WTC11 (cell line): ENCODE data around the gene KLHL29. TPM values are rescaled to one million over a fixed set of nuclear protein-coding genes. Genes with fewer than 3 reads are reported as not detected.

Experiments used
- ATAC-seq: fragments of 200-7000 bp; cut with Tn5 transposase; 2 replicates; pipeline ENCODE4 v1.10.0; 2021; ENCODE audit warnings: mild to moderate bottlenecking, moderate library complexity
- CTCF ChIA-PET: fragments of 300-600 bp; sonication (Branson Sonifier 250); formaldehyde crosslinking; loops from one replicate; lab custom pipeline; 2021; ENCODE audit warnings: antibody characterized with exemption; lab: Charles Lee
- POLR2A ChIA-PET: fragments of 350-600 bp; sonication (Branson Sonifier 250); formaldehyde crosslinking; loops from one replicate; lab custom pipeline; 2021; ENCODE audit warnings: antibody characterized with exemption; lab: Charles Lee
- DNase-seq: peaks from one replicate; pipeline ENCODE4 v3.0.0; 2021; ENCODE audit warnings: low spot score
- H3K27ac Mint-ChIP-seq: 2 replicates; pipeline ENCODE4 v1.8.0; 2021; ENCODE audit warnings: mixed read lengths
- H3K27me3 Mint-ChIP-seq: 2 replicates; pipeline ENCODE4 v1.8.0; 2021; ENCODE audit warnings: low read depth, mild to moderate bottlenecking, moderate library complexity, mixed read lengths
- H3K36me3 Mint-ChIP-seq: 2 replicates; pipeline ENCODE4 v1.8.0; 2021; ENCODE audit warnings: mixed read lengths
- H3K4me1 Mint-ChIP-seq: 2 replicates; pipeline ENCODE4 v1.8.0; 2022; ENCODE audit warnings: mixed read lengths
- H3K4me3 Mint-ChIP-seq: 2 replicates; pipeline ENCODE4 v1.8.0; 2021; ENCODE audit warnings: mild to moderate bottlenecking, moderate library complexity, mixed read lengths
- H3K9me3 Mint-ChIP-seq: 2 replicates; pipeline ENCODE4 v1.8.0; 2021; ENCODE audit warnings: mixed read lengths
- CREB1 ChIP-seq: sonication (generic); formaldehyde crosslinking; IDR thresholded peaks from 2 replicates; pipeline ENCODE4 v1.8.0; 2023; ENCODE audit warnings: mild to moderate bottlenecking, missing genetic modification reagents
- EMX1 ChIP-seq: fragments of 250-450 bp; sonication (Bioruptor Pico); IDR thresholded peaks from 2 replicates; pipeline ENCODE4 v1.8.0; 2021; ENCODE audit warnings: mild to moderate bottlenecking
- ESRRA ChIP-seq: sonication (generic); formaldehyde crosslinking; IDR thresholded peaks from 2 replicates; pipeline ENCODE4 v1.8.1; 2022; ENCODE audit warnings: mild to moderate bottlenecking, missing genetic modification reagents, borderline replicate concordance
- ETV6 ChIP-seq: sonication (generic); formaldehyde crosslinking; IDR thresholded peaks from 2 replicates; pipeline ENCODE4 v1.8.1; 2022; ENCODE audit warnings: mild to moderate bottlenecking, missing genetic modification reagents
- FOXK1 ChIP-seq: sonication (generic); formaldehyde crosslinking; IDR thresholded peaks from 2 replicates; pipeline ENCODE4 v1.8.0; 2022; ENCODE audit warnings: mild to moderate bottlenecking, moderate library complexity, missing genetic modification reagents
- GRHL2 ChIP-seq: fragments of 250-450 bp; sonication (Bioruptor Pico); IDR thresholded peaks from 2 replicates; pipeline ENCODE4 v1.8.0; 2022; ENCODE audit warnings: mild to moderate bottlenecking, moderate library complexity; ENCODE audit not compliant: insufficient replicate concordance, severe bottlenecking
- MYBL2 ChIP-seq: sonication (generic); formaldehyde crosslinking; IDR thresholded peaks from 2 replicates; pipeline ENCODE4 v1.8.1; 2023; ENCODE audit warnings: mild to moderate bottlenecking, moderate library complexity, missing genetic modification reagents
- PRRX2 ChIP-seq: fragments of 250-450 bp; sonication (Bioruptor Pico); IDR thresholded peaks from 2 replicates; pipeline ENCODE4 v1.8.0; 2021; ENCODE audit warnings: mild to moderate bottlenecking
- ZNF138 ChIP-seq: sonication (generic); formaldehyde crosslinking; conservative IDR thresholded peaks from 2 replicates; pipeline ENCODE4 v1.8.1; 2022; ENCODE audit warnings: mild to moderate bottlenecking, moderate library complexity, missing genetic modification reagents
- total RNA-seq: library from RNA; stranded (reverse); gene quantifications from 3 replicates; pipeline ENCODE4 v1.2.3, GENCODE V29; 2021
- TF ChIP-seq, protein P1 (sequence below): sonication (generic); formaldehyde crosslinking; IDR thresholded peaks from 2 replicates; pipeline ENCODE4 v1.8.1; 2023; ENCODE audit warnings: mild to moderate bottlenecking, missing genetic modification reagents
- TF ChIP-seq, protein P2 (sequence below): sonication (generic); formaldehyde crosslinking; IDR thresholded peaks from 2 replicates; pipeline ENCODE4 v1.8.1; 2022; ENCODE audit warnings: mild to moderate bottlenecking, moderate library complexity, missing genetic modification reagents
- TF ChIP-seq, protein P3 (sequence below): sonication (generic); formaldehyde crosslinking; conservative IDR thresholded peaks from 2 replicates; pipeline ENCODE4 v1.8.1; 2023; ENCODE audit warnings: mild to moderate bottlenecking, low read depth, missing genetic modification reagents, moderate library complexity
- TF ChIP-seq, protein P4 (sequence below): sonication (generic); formaldehyde crosslinking; IDR thresholded peaks from 2 replicates; pipeline ENCODE4 v1.8.1; 2023; ENCODE audit warnings: mild to moderate bottlenecking, missing genetic modification reagents
- TF ChIP-seq, protein P5 (sequence below): fragments of 250-450 bp; sonication (Bioruptor Pico); conservative IDR thresholded peaks from 2 replicates; pipeline ENCODE4 v1.9.0; 2021; ENCODE audit warnings: mild to moderate bottlenecking

KLHL29 gene
- total RNA-seq, 1 experiment from 2014 or later: 7.1 TPM

DNA sequence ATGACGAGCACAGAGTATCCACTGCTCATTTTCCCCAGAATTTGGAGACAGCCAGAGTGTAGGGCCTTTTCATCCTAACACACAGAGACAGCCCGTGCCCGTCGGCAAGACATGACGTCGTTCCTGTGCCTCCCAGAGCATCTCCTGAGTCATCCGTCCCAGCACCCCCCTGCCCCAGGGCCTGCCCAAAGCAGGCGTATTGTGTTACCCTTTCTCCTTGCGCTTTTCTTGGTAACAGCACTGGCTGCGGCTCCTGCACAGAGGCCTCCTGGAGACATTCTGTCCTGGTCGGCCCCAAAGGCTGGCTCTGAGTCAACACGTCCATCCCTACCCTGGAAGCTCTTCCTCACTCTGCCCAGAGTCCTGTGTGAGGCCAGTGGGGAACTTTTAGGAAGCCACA is 217.1 kb downstream of the KLHL29 start (continued):
- TF ChIP-seq CREB1 (CRISPR knock-in tag) (no peak), MYBL2 (CRISPR knock-in tag) (no peak), EMX1 (no peak), ESRRA (CRISPR knock-in tag) (no peak), ZNF138 (no peak), GRHL2 (CRISPR knock-in tag) (no peak), FOXK1 (CRISPR knock-in tag) (no peak)
- TF ChIP-seq, protein P1, sequence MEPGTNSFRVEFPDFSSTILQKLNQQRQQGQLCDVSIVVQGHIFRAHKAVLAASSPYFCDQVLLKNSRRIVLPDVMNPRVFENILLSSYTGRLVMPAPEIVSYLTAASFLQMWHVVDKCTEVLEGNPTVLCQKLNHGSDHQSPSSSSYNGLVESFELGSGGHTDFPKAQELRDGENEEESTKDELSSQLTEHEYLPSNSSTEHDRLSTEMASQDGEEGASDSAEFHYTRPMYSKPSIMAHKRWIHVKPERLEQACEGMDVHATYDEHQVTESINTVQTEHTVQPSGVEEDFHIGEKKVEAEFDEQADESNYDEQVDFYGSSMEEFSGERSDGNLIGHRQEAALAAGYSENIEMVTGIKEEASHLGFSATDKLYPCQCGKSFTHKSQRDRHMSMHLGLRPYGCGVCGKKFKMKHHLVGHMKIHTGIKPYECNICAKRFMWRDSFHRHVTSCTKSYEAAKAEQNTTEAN (CRISPR knock-in tag): no peak
- TF ChIP-seq, protein P2, sequence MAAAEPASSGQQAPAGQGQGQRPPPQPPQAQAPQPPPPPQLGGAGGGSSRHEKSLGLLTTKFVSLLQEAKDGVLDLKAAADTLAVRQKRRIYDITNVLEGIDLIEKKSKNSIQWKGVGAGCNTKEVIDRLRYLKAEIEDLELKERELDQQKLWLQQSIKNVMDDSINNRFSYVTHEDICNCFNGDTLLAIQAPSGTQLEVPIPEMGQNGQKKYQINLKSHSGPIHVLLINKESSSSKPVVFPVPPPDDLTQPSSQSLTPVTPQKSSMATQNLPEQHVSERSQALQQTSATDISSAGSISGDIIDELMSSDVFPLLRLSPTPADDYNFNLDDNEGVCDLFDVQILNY: no peak
- TF ChIP-seq, protein P3, sequence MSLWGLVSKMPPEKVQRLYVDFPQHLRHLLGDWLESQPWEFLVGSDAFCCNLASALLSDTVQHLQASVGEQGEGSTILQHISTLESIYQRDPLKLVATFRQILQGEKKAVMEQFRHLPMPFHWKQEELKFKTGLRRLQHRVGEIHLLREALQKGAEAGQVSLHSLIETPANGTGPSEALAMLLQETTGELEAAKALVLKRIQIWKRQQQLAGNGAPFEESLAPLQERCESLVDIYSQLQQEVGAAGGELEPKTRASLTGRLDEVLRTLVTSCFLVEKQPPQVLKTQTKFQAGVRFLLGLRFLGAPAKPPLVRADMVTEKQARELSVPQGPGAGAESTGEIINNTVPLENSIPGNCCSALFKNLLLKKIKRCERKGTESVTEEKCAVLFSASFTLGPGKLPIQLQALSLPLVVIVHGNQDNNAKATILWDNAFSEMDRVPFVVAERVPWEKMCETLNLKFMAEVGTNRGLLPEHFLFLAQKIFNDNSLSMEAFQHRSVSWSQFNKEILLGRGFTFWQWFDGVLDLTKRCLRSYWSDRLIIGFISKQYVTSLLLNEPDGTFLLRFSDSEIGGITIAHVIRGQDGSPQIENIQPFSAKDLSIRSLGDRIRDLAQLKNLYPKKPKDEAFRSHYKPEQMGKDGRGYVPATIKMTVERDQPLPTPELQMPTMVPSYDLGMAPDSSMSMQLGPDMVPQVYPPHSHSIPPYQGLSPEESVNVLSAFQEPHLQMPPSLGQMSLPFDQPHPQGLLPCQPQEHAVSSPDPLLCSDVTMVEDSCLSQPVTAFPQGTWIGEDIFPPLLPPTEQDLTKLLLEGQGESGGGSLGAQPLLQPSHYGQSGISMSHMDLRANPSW: no peak
- TF ChIP-seq, protein P4, sequence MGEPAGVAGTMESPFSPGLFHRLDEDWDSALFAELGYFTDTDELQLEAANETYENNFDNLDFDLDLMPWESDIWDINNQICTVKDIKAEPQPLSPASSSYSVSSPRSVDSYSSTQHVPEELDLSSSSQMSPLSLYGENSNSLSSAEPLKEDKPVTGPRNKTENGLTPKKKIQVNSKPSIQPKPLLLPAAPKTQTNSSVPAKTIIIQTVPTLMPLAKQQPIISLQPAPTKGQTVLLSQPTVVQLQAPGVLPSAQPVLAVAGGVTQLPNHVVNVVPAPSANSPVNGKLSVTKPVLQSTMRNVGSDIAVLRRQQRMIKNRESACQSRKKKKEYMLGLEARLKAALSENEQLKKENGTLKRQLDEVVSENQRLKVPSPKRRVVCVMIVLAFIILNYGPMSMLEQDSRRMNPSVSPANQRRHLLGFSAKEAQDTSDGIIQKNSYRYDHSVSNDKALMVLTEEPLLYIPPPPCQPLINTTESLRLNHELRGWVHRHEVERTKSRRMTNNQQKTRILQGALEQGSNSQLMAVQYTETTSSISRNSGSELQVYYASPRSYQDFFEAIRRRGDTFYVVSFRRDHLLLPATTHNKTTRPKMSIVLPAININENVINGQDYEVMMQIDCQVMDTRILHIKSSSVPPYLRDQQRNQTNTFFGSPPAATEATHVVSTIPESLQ (CRISPR knock-in tag): no peak

DNA sequence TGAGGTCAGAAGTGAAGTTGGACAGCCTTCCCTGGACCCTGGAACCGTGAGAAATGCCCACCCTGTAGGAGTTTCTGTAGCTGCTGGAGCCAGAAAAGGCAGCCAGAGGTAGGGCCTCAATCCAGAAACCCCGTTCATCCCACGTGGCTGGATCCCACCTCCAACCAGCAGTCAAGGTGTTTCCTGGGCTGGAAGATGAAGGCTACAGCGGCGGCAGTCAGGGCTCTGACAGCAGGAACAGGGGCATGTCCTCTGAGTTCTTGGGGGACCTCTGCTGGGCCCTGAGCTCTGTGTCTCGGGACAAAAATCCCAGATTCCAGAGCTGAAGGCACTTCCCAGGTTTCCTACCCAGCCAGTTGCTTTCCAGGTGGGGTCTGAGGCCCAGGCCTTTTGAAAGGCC is 218.2 kb downstream of the KLHL29 start:
- Mint-ChIP-seq H3K4me3 (no peak overlapping the region), H3K36me3 (peaks cover 15% of the 10 kb centered on the region), H3K9me3 (peaks cover 15% of the 10 kb centered on the region), H3K4me1 (peaks cover 13% of the 10 kb centered on the region), H3K27me3 (no peaks in the 10 kb centered on the region), H3K27ac (no peak overlapping the region)
- no peak for DNase-seq
- ATAC-seq: no peak
- ChIA-PET CTCF (interaction anchor here (0.7 kb wide), 1 partner anchor 21 kb away, joined by 3 read pairs; no protein-coding TSS in a partner anchor), POLR2A (no interaction called here)
- no peak for TF ChIP-seq PRRX2 (CRISPR knock-in tag)
- TF ChIP-seq ETV6 (CRISPR knock-in tag): no peak

DNA sequence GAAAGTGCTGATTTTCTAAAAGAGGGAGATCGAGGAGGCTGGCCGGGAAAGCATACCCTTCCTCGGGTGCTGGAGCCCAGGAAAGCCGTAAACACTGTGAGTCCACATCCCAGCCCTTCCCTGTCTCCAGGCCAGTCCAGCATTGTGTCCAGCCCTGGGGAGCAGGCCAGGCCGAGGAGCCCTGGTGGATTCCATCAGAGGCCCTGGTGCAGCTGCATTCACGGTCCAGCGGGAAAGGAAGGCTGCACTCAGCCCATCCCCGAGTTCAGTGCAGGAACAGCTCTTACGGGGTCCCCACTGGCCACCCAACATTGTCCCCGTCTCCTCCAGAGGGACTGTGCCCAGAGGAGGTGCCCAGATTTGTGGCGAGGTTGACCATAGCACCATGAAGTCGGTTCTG is 218.6 kb downstream of the KLHL29 start:
- Mint-ChIP-seq H3K36me3 (peaks cover 15% of the 10 kb centered on the region), H3K4me3 (no peak overlapping the region), H3K9me3 (peaks cover 15% of the 10 kb centered on the region), H3K4me1 (peaks cover 17% of the 10 kb centered on the region), H3K27ac (no peak overlapping the region), H3K27me3 (no peaks in the 10 kb centered on the region)
- ATAC-seq (no peak), DNase-seq (no peak)
- TF ChIP-seq, protein P5, sequence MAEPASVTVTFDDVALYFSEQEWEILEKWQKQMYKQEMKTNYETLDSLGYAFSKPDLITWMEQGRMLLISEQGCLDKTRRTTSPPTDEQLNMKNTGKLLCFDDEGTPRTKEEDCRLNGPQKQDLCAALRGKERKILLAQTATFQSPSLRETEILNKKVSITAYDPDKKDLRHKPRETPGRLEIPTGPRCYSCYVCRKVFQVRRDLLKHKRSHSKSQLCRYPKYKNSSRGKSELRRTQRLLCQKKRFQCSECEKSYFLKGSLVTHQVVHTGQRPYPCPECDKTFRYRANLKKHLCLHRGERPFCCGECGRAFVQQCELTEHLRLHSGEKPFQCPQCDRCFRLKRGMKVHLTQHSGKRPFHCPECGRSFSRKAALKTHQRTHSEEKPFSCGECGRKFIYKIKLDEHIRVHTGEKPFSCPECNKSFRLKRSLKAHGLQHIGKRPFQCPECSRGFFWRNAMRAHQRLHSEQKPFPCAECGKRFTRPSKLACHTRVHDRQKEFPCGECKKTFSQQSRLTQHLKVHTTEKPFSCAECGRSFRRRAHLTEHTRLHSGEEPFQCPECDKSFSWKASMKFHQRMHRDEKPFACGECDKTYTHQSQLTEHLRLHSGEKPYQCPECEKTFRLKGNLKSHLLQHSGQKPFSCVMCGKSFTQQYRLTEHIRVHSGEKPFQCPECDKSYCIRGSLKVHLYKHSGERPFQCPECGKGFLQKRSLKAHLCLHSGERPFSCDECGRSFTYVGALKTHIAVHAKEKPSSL (CRISPR knock-in tag): no peak
- ChIA-PET CTCF (interaction anchor here (0.7 kb wide), 1 partner anchor 21 kb away, joined by 3 read pairs; no protein-coding TSS in a partner anchor), POLR2A (no interaction called here)
